Measurements from ENCODE around the gene DHCR7.

Gene DHCR7

GRCh38 chr11:71459767-71460320 is 11.7 kb upstream of the DHCR7 start:
- DNase-seq = no peak
- in situ Hi-C loops (cut with MboI; ENCODE audit: low pct_unique_long_range_greater_than_20kb, low sequenced_read_pairs) = no loop called here

- in situ Hi-C loops (cut with MboI; ENCODE audit: low pct_unique_long_range_greater_than_20kb, low sequenced_read_pairs) = no loop called here
- DNase-seq = no peak
These were observed 11.0 kb upstream of the DHCR7 start for GRCh38 chr11:71459076-71459766.

GRCh38 chr11:71458146-71459070 is 10.2 kb upstream of the DHCR7 start:
- in situ Hi-C loops (cut with MboI; ENCODE audit: low pct_unique_long_range_greater_than_20kb, low sequenced_read_pairs) = no loop called here
- no peak for DNase-seq

- in situ Hi-C loops (cut with MboI; ENCODE audit: low pct_unique_long_range_greater_than_20kb, low sequenced_read_pairs) = no loop called here
These were observed 8.6 kb upstream of the DHCR7 start for GRCh38 chr11:71456831-71457230.

GRCh38 chr11:71456294-71456693 is 8.1 kb upstream of the DHCR7 start:
- in situ Hi-C loops (cut with MboI; ENCODE audit: low pct_unique_long_range_greater_than_20kb, low sequenced_read_pairs) = no loop called here
- DNase-seq = no peak

More at GRCh38 chr11:71456831-71457230, 8.6 kb upstream of the DHCR7 start:
- no peak for DNase-seq

GRCh38 chr11:71454470-71455113 is 6.4 kb upstream of the DHCR7 start:
- in situ Hi-C loops (cut with MboI; ENCODE audit: low pct_unique_long_range_greater_than_20kb, low sequenced_read_pairs) = no loop called here
- no peak for DNase-seq

- in situ Hi-C loops (cut with MboI; ENCODE audit: low pct_unique_long_range_greater_than_20kb, low sequenced_read_pairs) = no loop called here
- no peak for DNase-seq
These were observed 5.7 kb upstream of the DHCR7 start for GRCh38 chr11:71453918-71454304.

- in situ Hi-C loops (cut with MboI; ENCODE audit: low pct_unique_long_range_greater_than_20kb, low sequenced_read_pairs) = no loop called here
- DNase-seq = peak; percentile 87
These were observed 5.1 kb upstream of the DHCR7 start, which contains the start of gene NADSYN1 for GRCh38 chr11:71453037-71453917. TSS of gene NADSYN1 (plus strand) at chr11:71453203. CDS start at chr11:71453297, 94 bp downstream.

GRCh38 chr11:71452199-71453036 is 4.2 kb upstream of the DHCR7 start:
- DNase-seq = peak; percentile 61
- in situ Hi-C loops (cut with MboI; ENCODE audit: low pct_unique_long_range_greater_than_20kb, low sequenced_read_pairs) = no loop called here

- in situ Hi-C loops (cut with MboI; ENCODE audit: low pct_unique_long_range_greater_than_20kb, low sequenced_read_pairs) = no loop called here
- no peak for DNase-seq
These were observed 3.5 kb upstream of the DHCR7 start for GRCh38 chr11:71451596-71452198.

- in situ Hi-C loops (cut with MboI; ENCODE audit: low pct_unique_long_range_greater_than_20kb, low sequenced_read_pairs) = no loop called here
- no peak for DNase-seq
These were observed 2.7 kb upstream of the DHCR7 start for GRCh38 chr11:71450939-71451338.

GRCh38 chr11:71450507-71450906 is 2.3 kb upstream of the DHCR7 start:
- in situ Hi-C loops (cut with MboI; ENCODE audit: low pct_unique_long_range_greater_than_20kb, low sequenced_read_pairs) = no loop called here

GRCh38 chr11:71449596-71449995 is 1.4 kb upstream of the DHCR7 start:
- in situ Hi-C loops (cut with MboI; ENCODE audit: low pct_unique_long_range_greater_than_20kb, low sequenced_read_pairs) = no loop called here
- peak; percentile 30 for DNase-seq

More at GRCh38 chr11:71450507-71450906, 2.3 kb upstream of the DHCR7 start:
- DNase-seq = no peak

- peak; percentile 24 for DNase-seq
- in situ Hi-C loops (cut with MboI; ENCODE audit: low pct_unique_long_range_greater_than_20kb, low sequenced_read_pairs) = no loop called here
These were observed 369 bp downstream of the DHCR7 start for GRCh38 chr11:71447791-71448256.

GRCh38 chr11:71446942-71447688 is 1.1 kb downstream of the DHCR7 start:
- in situ Hi-C loops (cut with MboI; ENCODE audit: low pct_unique_long_range_greater_than_20kb, low sequenced_read_pairs) = no loop called here
- peak; percentile 44 for DNase-seq

GRCh38 chr11:71446150-71446549 is 2.0 kb downstream of the DHCR7 start:
- in situ Hi-C loops (cut with MboI; ENCODE audit: low pct_unique_long_range_greater_than_20kb, low sequenced_read_pairs) = no loop called here
- no peak for DNase-seq

- in situ Hi-C loops (cut with MboI; ENCODE audit: low pct_unique_long_range_greater_than_20kb, low sequenced_read_pairs) = no loop called here
- no peak for DNase-seq
These were observed 3.4 kb downstream of the DHCR7 start for GRCh38 chr11:71444811-71445210.

All from KBM-7 (cell line).